IMR-90 (cell line): ENCODE data around the gene KCNMA1. TPM values are rescaled to one million over a fixed set of nuclear protein-coding genes. Genes with fewer than 3 reads are reported as not detected.

Source experiments
- ATAC-seq: fragments of 200-7000 bp; cut with Tn5 transposase; 2 replicates; pipeline ENCODE4 v1.9.1; 2020; ENCODE audit warnings: low read depth, mild to moderate bottlenecking, moderate library complexity
- BruUV-seq: library from RNA; stranded (reverse); fragments of 400-500 nt; replicated peaks from 2 replicates; lab custom pipeline; 2021; lab: Mats Ljungman, UMichigan
- CTCF ChIA-PET: fragments of 300-600 bp; formaldehyde crosslinking; extraction: SDS; loops from one replicate; lab custom pipeline; 2021; ENCODE audit warnings: antibody characterized with exemption; lab: Yijun Ruan, JAX
- POLR2A ChIA-PET: fragments of 300-600 bp; sonication (Branson Sonifier 250); formaldehyde crosslinking; loops from one replicate; lab custom pipeline; 2022; ENCODE audit warnings: antibody characterized with exemption; ENCODE audit not compliant: unreplicated experiment; lab: Charles Lee
- DNase-seq: peaks from one replicate; pipeline ENCODE4 v3.0.0; 2013
- H2AFZ ChIP-seq: replicated peaks from 2 replicates; pipeline ENCODE3; 2013; ENCODE audit warnings: low read length, mild to moderate bottlenecking; ENCODE audit not compliant: poor library complexity
- H2AK5ac ChIP-seq: 2 replicates; pipeline ENCODE4 v1.6.1; 2013; ENCODE audit warnings: low read depth, low read length, inconsistent platforms
- H2AK9ac ChIP-seq: replicated peaks from 2 replicates; pipeline ENCODE3; 2013; ENCODE audit warnings: mild to moderate bottlenecking, low read depth, low read length, moderate library complexity; ENCODE audit not compliant: poor library complexity
- H2BK120ac ChIP-seq: 2 replicates; pipeline ENCODE4 v1.6.1; 2013; ENCODE audit warnings: low read depth, low read length, inconsistent platforms
- H2BK15ac ChIP-seq: 3 replicates; pipeline ENCODE4 v1.6.1; 2013; ENCODE audit warnings: low read depth, low read length, inconsistent platforms
- H2BK20ac ChIP-seq: 2 replicates; pipeline ENCODE4 v1.6.1; 2013; ENCODE audit warnings: low read depth, mild to moderate bottlenecking, inconsistent platforms, low read length, moderate library complexity
- H2BK5ac ChIP-seq: 2 replicates; pipeline ENCODE4 v1.6.1; 2013; ENCODE audit warnings: mild to moderate bottlenecking, low read depth, low read length, inconsistent platforms; ENCODE audit not compliant: poor library complexity, severe bottlenecking
- H3K14ac ChIP-seq: replicated peaks from 2 replicates; pipeline ENCODE4 v1.6.1; 2013; ENCODE audit warnings: low read depth, low read length, inconsistent platforms
- H3K18ac ChIP-seq: 2 replicates; pipeline ENCODE4 v1.6.1; 2013; ENCODE audit warnings: low read depth, low read length, control low read depth
- H3K23ac ChIP-seq: 2 replicates; pipeline ENCODE4 v1.6.1; 2013; ENCODE audit warnings: low read depth, low read length, inconsistent platforms
- H3K27ac ChIP-seq: 2 replicates; pipeline ENCODE4 v1.5.1; 2013; ENCODE audit warnings: mild to moderate bottlenecking, control low read depth, low read length; ENCODE audit not compliant: insufficient read depth
- H3K27me3 ChIP-seq: 2 replicates; pipeline ENCODE4 v1.6.1; 2013; ENCODE audit warnings: low read length; ENCODE audit not compliant: control insufficient read depth, insufficient read depth
- H3K36me3 ChIP-seq: 2 replicates; pipeline ENCODE4 v1.6.1; 2013; ENCODE audit warnings: low read length, mixed read lengths; ENCODE audit not compliant: control insufficient read depth, insufficient read depth
- H3K4ac ChIP-seq: 2 replicates; pipeline ENCODE4 v1.6.1; 2013; ENCODE audit warnings: low read depth, low read length, inconsistent platforms
- H3K4me1 ChIP-seq: 2 replicates; pipeline ENCODE4 v1.6.1; 2013; ENCODE audit warnings: low read length, mixed read lengths; ENCODE audit not compliant: control insufficient read depth, insufficient read depth
- H3K4me2 ChIP-seq: 2 replicates; pipeline ENCODE4 v1.6.1; 2013; ENCODE audit warnings: low read depth, mild to moderate bottlenecking, control low read depth, low read length, moderate library complexity
- H3K4me3 ChIP-seq: 2 replicates; pipeline ENCODE4 v1.5.1; 2013; ENCODE audit warnings: low read depth, mild to moderate bottlenecking, control low read depth, low read length, moderate library complexity; ENCODE audit not compliant: insufficient read depth
- H3K56ac ChIP-seq: 2 replicates; pipeline ENCODE4 v1.6.1; 2013; ENCODE audit warnings: low read length, inconsistent platforms; ENCODE audit not compliant: insufficient read depth; ENCODE audit errors: extremely low read depth
- H3K79me1 ChIP-seq, 2 experiments: 2 replicates each; pipeline ENCODE4 v1.6.1; 2013; ENCODE audit warnings: low read length in 2 of 2, inconsistent platforms in 1 of 2, low read depth in 1 of 2
- H3K9ac ChIP-seq: 2 replicates; pipeline ENCODE4 v1.6.1; 2013; ENCODE audit warnings: low read depth, low read length, control low read depth
- H3K9me1 ChIP-seq: 2 replicates; pipeline ENCODE4 v1.6.1; 2013; ENCODE audit warnings: low read length, inconsistent platforms; ENCODE audit not compliant: insufficient read depth
- H3K9me3 ChIP-seq: 2 replicates; pipeline ENCODE4 v1.6.1; 2013; ENCODE audit warnings: low read length; ENCODE audit not compliant: control insufficient read depth, insufficient read depth
- H4K20me1 ChIP-seq: 2 replicates; pipeline ENCODE4 v1.6.1; 2013; ENCODE audit warnings: low read length, inconsistent platforms; ENCODE audit not compliant: insufficient read depth
- H4K5ac ChIP-seq: 2 replicates; pipeline ENCODE4 v1.6.1; 2013; ENCODE audit warnings: mild to moderate bottlenecking, low read depth, low read length, control low read depth
- H4K8ac ChIP-seq, 2 experiments: 2 replicates each; pipeline ENCODE4 v1.6.1; 2013; ENCODE audit warnings: low read depth in 2 of 2, low read length in 2 of 2, control low read depth in 1 of 2, inconsistent platforms in 1 of 2
- H4K91ac ChIP-seq: 2 replicates; pipeline ENCODE4 v1.6.1; 2013; ENCODE audit warnings: low read depth, low read length, inconsistent platforms; ENCODE audit not compliant: insufficient read depth
- CEBPB ChIP-seq: IDR thresholded peaks from 2 replicates; pipeline ENCODE4 v1.6.1; 2012; ENCODE audit warnings: low read depth, low read length, improper control_type of control experiment
- MXI1 ChIP-seq: IDR thresholded peaks from 2 replicates; pipeline ENCODE4 v1.6.1; 2012; ENCODE audit warnings: low read depth, mild to moderate bottlenecking, low read length, moderate library complexity, borderline replicate concordance
- NFE2L2 ChIP-seq: fragments of 150-350 bp; IDR thresholded peaks from 2 replicates; pipeline ENCODE4 v1.6.1; 2016; ENCODE audit warnings: low read depth, mild to moderate bottlenecking, low read length
- RCOR1 ChIP-seq: IDR thresholded peaks from 2 replicates; pipeline ENCODE4 v1.6.1; 2012; ENCODE audit warnings: mild to moderate bottlenecking, low read length, improper control_type of control experiment; ENCODE audit not compliant: insufficient replicate concordance
- dilution Hi-C: fragments of 300-500 bp; cut with HindIII; formaldehyde crosslinking; loops from one replicate; pipeline ENCODE4 v1.14.3; 2018; ENCODE audit warnings: low sequenced_read_pairs; ENCODE audit not compliant: unreplicated experiment
- in situ Hi-C: fragments of 300-500 bp; cut with MboI; formaldehyde crosslinking; loops from 3 replicates; pipeline ENCODE4 v1.14.3; 2019; ENCODE audit warnings: low sequenced_read_pairs, inconsistent platforms, mixed read lengths
- intact Hi-C: fragments of 100-400 bp; cut with micrococcal nuclease; formaldehyde crosslinking; loops from 2 replicates; pipeline ENCODE4 v1.10.0; 2022
- polyA plus RNA-seq, 3 experiments: library from polyadenylated mRNA; depleted of rRNA; stranded (reverse); fragments of >200 nt; gene quantifications; 2 replicates each; pipeline ENCODE4 v1.2.3, GENCODE V29; 2012; ENCODE audit warnings: low replicate concordance in 1 of 3
- total RNA-seq: library from RNA; depleted of rRNA; stranded (reverse); fragments of >200 nt; gene quantifications from 2 replicates; pipeline ENCODE4 v1.2.3, GENCODE V29; 2012

Gene KCNMA1
- total and polyA plus RNA-seq, 2 of the 4 experiments (the other 2 are of a cell fraction), result 25.6 to 29.6 TPM

GRCh38 chr10:77368006-77368405, 269.6 kb downstream of the KCNMA1 start:
- intact Hi-C loops, result no loop called here
- no peak overlapping the region for H3K14ac ChIP-seq
- H4K8ac ChIP-seq, result no peak overlapping the region
- TF ChIP-seq MXI1, result no peak
- no peak for TF ChIP-seq NFE2L2
- no peak for TF ChIP-seq CEBPB
- TF ChIP-seq RCOR1, result no peak
- H3K4me2 ChIP-seq, result no peak overlapping the region
- no peak overlapping the region for H2BK15ac ChIP-seq
- H3K36me3 ChIP-seq, result no peaks in the 10 kb centered on the region
- no peak overlapping the region for H2AK9ac ChIP-seq
- H3K18ac ChIP-seq, result no peak overlapping the region
- ChIA-PET CTCF (no interaction called here), POLR2A (no interaction called here)
- no peak overlapping the region for H3K4me3 ChIP-seq
- H3K27me3 ChIP-seq, result no peaks in the 10 kb centered on the region
- no peak overlapping the region for H2BK20ac ChIP-seq
- dilution Hi-C loops, result no loop called here
- H2AFZ ChIP-seq, result no peak overlapping the region
- H3K79me1 ChIP-seq, result no peaks in the 10 kb centered on the region
- no peaks in the 10 kb centered on the region for H4K20me1 ChIP-seq
- ATAC-seq, result no peak
- H3K56ac ChIP-seq, result no peak overlapping the region
- BruUV-seq, result no TSS peak
- no peak overlapping the region for H3K4ac ChIP-seq
- H4K91ac ChIP-seq, result no peak overlapping the region
- H3K9me1 ChIP-seq, result no peaks in the 10 kb centered on the region
- DNase-seq, result no peak
- H3K9ac ChIP-seq, result no peak overlapping the region
- in situ Hi-C loops, result no loop called here
- no peak overlapping the region for H4K5ac ChIP-seq
- H3K27ac ChIP-seq, result no peak overlapping the region
- no peaks in the 10 kb centered on the region for H3K4me1 ChIP-seq
- no peak overlapping the region for H2BK5ac ChIP-seq
- no peak overlapping the region for H2BK120ac ChIP-seq
- peaks cover 4% of the 10 kb centered on the region for H3K9me3 ChIP-seq
- H3K23ac ChIP-seq, result no peak overlapping the region
- no peak overlapping the region for H2AK5ac ChIP-seq
